ENCODE measurements around the gene LRMDA.

DNA sequence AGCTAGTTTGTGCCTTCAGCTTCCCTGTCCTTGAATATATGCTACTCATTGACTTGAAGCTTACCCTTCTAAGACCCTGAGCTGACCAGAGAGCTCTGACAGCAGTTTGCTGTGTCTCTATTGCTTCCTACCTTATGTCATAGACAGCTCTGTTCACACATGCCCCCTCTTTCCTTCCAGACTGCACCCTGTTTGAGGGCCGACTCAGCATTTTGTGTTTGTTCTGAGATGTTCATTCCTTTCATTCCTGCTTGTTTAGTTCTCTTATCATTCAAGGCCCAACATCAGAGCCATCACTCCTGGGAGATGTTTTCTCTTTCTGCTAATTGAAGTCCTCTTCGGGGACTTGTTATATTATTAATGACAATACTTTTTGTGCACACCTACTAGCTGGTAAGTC, 518.9 kb downstream of the LRMDA start:
- TF ChIP-seq, protein P1, sequence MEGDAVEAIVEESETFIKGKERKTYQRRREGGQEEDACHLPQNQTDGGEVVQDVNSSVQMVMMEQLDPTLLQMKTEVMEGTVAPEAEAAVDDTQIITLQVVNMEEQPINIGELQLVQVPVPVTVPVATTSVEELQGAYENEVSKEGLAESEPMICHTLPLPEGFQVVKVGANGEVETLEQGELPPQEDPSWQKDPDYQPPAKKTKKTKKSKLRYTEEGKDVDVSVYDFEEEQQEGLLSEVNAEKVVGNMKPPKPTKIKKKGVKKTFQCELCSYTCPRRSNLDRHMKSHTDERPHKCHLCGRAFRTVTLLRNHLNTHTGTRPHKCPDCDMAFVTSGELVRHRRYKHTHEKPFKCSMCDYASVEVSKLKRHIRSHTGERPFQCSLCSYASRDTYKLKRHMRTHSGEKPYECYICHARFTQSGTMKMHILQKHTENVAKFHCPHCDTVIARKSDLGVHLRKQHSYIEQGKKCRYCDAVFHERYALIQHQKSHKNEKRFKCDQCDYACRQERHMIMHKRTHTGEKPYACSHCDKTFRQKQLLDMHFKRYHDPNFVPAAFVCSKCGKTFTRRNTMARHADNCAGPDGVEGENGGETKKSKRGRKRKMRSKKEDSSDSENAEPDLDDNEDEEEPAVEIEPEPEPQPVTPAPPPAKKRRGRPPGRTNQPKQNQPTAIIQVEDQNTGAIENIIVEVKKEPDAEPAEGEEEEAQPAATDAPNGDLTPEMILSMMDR (IDR thresholded peaks at IDR 0.05; ENCODE audit: low read depth, low read length), result no peak
- no peak for TF ChIP-seq EZH2phosphoT487 (IDR thresholded peaks at IDR 0.05; ENCODE audit: low read depth)

Data from OCI-LY3 (cell line).